Measurements from ENCODE around the gene KDM2A.
"Not testable (repeated sequence)": the region's sequence is repeated elsewhere in the genome, so short reads cannot be mapped to it uniquely, and the experiment has no call there.

Gene KDM2A

DNA sequence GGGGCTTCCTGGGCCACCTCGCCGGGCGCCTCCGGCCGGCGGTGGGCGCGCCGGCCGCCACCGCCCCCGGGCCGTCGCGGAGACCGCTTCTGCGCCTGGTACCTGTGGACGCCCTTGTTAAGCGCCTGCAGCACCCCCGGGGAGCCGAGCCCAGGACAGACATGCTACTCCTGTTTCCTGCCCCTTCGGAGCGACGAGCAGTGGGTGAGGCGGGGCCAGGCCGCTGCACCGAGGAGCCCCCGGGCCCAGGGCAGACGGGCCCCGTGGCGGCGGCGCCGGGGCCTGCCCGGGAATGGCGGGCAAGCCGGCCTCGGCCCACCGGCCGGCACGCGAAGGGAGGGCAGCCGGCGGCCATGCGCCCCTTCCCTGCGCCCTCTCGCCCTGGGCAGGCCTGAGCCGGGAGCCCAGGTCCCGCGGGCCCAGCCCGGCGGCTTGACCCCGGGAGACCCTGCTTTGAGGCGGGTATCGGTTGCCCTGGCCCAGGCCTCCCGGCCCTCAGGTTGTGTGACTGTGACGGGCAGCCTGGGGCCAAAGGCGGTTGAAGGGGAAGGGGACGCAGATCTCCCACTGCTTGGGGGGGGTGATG lies 789 bp upstream of the KDM2A start:
- Histone ChIP-seq H3K27ac (ENCODE audit: low read depth, low read length) (peak overlapping the region; percentile 69; the same call in 1 of the 2 replicates), H3K27me3 (ENCODE audit: control insufficient read depth, insufficient read depth, low read length) (no peaks in the 10 kb centered on the region), H3K9ac (ENCODE audit: low read length) (peak overlapping the region; percentile 93), H3K4me3 (ENCODE audit: low read depth, low read length) (peak overlapping the region; percentile 65), H3K9me3 (ENCODE audit: control insufficient read depth, insufficient read depth, low read depth, low read length) (no peaks in the 10 kb centered on the region), H3K4me1 (ENCODE audit: control insufficient read depth, insufficient read depth, low read length) (peaks cover 24% of the 10 kb centered on the region), H3K36me3 (ENCODE audit: control insufficient read depth, insufficient read depth, low read length) (peaks cover 1% of the 10 kb centered on the region; the same call in 1 of the 2 replicates)

GRCh38 chr11:67119585-67120391 lies 725 bp downstream of the KDM2A start:
- Histone ChIP-seq H3K27ac (ENCODE audit: low read depth, low read length) (peak overlapping the region; percentile 86; the same call in 1 of the 2 replicates), H3K4me1 (ENCODE audit: control insufficient read depth, insufficient read depth, low read length) (peaks cover 21% of the 10 kb centered on the region), H3K27me3 (ENCODE audit: control insufficient read depth, insufficient read depth, low read length) (no peaks in the 10 kb centered on the region)

GRCh38 chr11:67120456-67120855 lies 1.4 kb downstream of the KDM2A start:
- Histone ChIP-seq H3K27ac (ENCODE audit: low read depth, low read length) (peak overlapping the region; percentile 81; the same call in 1 of the 2 replicates), H3K9ac (ENCODE audit: low read length) (peak overlapping the region; percentile 94), H3K9me3 (ENCODE audit: control insufficient read depth, insufficient read depth, low read depth, low read length) (no peaks in the 10 kb centered on the region)

More at GRCh38 chr11:67119585-67120391, 725 bp downstream of the KDM2A start:
- H3K36me3 ChIP-seq (ENCODE audit: control insufficient read depth, insufficient read depth, low read length): peaks cover 4% of the 10 kb centered on the region
- H3K9ac ChIP-seq (ENCODE audit: low read length): peak overlapping the region; percentile 94
- peak overlapping the region; percentile 97 for H3K4me3 ChIP-seq (ENCODE audit: low read depth, low read length)
- H3K9me3 ChIP-seq (ENCODE audit: control insufficient read depth, insufficient read depth, low read depth, low read length): no peaks in the 10 kb centered on the region

GRCh38 chr11:67120881-67121710 lies 2.0 kb downstream of the KDM2A start:
- Histone ChIP-seq H3K9me3 (ENCODE audit: control insufficient read depth, insufficient read depth, low read depth, low read length) (no peaks in the 10 kb centered on the region), H3K9ac (ENCODE audit: low read length) (peak overlapping the region; percentile 94), H3K36me3 (ENCODE audit: control insufficient read depth, insufficient read depth, low read length) (peaks cover 8% of the 10 kb centered on the region), H3K27me3 (ENCODE audit: control insufficient read depth, insufficient read depth, low read length) (no peaks in the 10 kb centered on the region), H3K4me1 (ENCODE audit: control insufficient read depth, insufficient read depth, low read length) (peaks cover 17% of the 10 kb centered on the region), H3K4me3 (ENCODE audit: low read depth, low read length) (peak overlapping the region; percentile 97), H3K27ac (ENCODE audit: low read depth, low read length) (0 out of 2 replicates have a peak overlapping the region, but pooled peaks have one; percentile 81)

More at GRCh38 chr11:67120456-67120855, 1.4 kb downstream of the KDM2A start:
- Histone ChIP-seq H3K4me1 (ENCODE audit: control insufficient read depth, insufficient read depth, low read length) (peaks cover 21% of the 10 kb centered on the region), H3K36me3 (ENCODE audit: control insufficient read depth, insufficient read depth, low read length) (peaks cover 8% of the 10 kb centered on the region), H3K4me3 (ENCODE audit: low read depth, low read length) (peak overlapping the region; percentile 97), H3K27me3 (ENCODE audit: control insufficient read depth, insufficient read depth, low read length) (no peaks in the 10 kb centered on the region)

DNA sequence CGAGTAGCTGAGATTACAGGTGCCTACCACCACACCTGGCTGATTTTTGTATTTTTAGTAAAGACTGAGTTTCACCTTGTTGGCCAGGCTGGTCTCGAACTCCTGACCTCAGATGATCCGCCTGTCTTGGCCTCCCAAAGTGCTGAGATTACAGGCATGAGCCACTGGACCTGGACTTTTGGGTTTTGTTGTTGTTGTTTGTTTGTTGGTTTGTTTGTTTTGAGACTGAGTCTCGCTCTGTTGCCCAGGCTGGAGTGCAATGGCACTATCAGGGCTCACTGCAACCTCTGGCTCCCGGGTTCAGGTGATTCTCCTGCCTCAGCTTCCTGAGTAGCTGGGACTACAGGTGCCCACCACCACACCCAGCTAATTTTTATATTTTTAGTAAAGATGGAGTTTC lies 4.7 kb downstream of the KDM2A start:
- not testable (repeated sequence) for H3K9me3 ChIP-seq (ENCODE audit: control insufficient read depth, insufficient read depth, low read depth, low read length); H3K9ac ChIP-seq (ENCODE audit: low read length)
- H3K36me3 ChIP-seq (ENCODE audit: control insufficient read depth, insufficient read depth, low read length): peaks cover 22% of the 10 kb centered on the region

GRCh38 chr11:67126243-67126642 lies 7.2 kb downstream of the KDM2A start:
- not testable (repeated sequence) for H3K27me3 ChIP-seq (ENCODE audit: control insufficient read depth, insufficient read depth, low read length); H3K4me1 ChIP-seq (ENCODE audit: control insufficient read depth, insufficient read depth, low read length); H3K4me3 ChIP-seq (ENCODE audit: low read depth, low read length); H3K9ac ChIP-seq (ENCODE audit: low read length); H3K27ac ChIP-seq (ENCODE audit: low read depth, low read length); H3K9me3 ChIP-seq (ENCODE audit: control insufficient read depth, insufficient read depth, low read depth, low read length)
- H3K36me3 ChIP-seq (ENCODE audit: control insufficient read depth, insufficient read depth, low read length): peaks cover 33% of the 10 kb centered on the region

More for the DNA sequence above, 4.7 kb downstream of the KDM2A start:
- H3K27me3 ChIP-seq (ENCODE audit: control insufficient read depth, insufficient read depth, low read length); H3K4me3 ChIP-seq (ENCODE audit: low read depth, low read length); H3K27ac ChIP-seq (ENCODE audit: low read depth, low read length); H3K4me1 ChIP-seq (ENCODE audit: control insufficient read depth, insufficient read depth, low read length): not testable (repeated sequence)

DNA sequence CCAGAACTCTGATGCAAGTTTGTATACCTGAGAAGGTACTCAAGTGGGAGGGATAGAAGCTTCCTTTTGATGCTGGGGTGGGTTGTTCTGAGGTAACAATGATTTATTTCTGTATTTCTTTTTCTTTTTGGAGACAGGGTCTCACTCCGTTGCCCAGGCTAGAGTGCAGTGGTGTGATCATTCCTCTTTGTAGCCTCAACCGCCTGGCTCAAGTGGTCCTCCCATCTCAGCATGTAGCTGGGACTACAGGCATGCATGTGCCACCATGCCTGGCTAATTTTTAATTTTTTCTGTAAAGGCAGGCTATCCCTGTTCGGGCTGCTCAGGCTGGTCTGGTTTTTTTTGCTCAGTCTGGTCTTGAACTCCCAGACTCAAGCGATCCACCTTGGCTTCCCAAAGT lies 7.9 kb downstream of the KDM2A start:
- H3K27ac ChIP-seq (ENCODE audit: low read depth, low read length): no peak overlapping the region
- H3K4me3 ChIP-seq (ENCODE audit: low read depth, low read length): no peak overlapping the region
- peaks cover 39% of the 10 kb centered on the region for H3K36me3 ChIP-seq (ENCODE audit: control insufficient read depth, insufficient read depth, low read length)
- no peak overlapping the region for H3K9ac ChIP-seq (ENCODE audit: low read length)
- H3K9me3 ChIP-seq (ENCODE audit: control insufficient read depth, insufficient read depth, low read depth, low read length): no peaks in the 10 kb centered on the region
- H3K27me3 ChIP-seq (ENCODE audit: control insufficient read depth, insufficient read depth, low read length): no peaks in the 10 kb centered on the region
- H3K4me1 ChIP-seq (ENCODE audit: control insufficient read depth, insufficient read depth, low read length): no peaks in the 10 kb centered on the region

- H3K9ac ChIP-seq (ENCODE audit: low read length); H3K4me1 ChIP-seq (ENCODE audit: control insufficient read depth, insufficient read depth, low read length); H3K9me3 ChIP-seq (ENCODE audit: control insufficient read depth, insufficient read depth, low read depth, low read length); H3K4me3 ChIP-seq (ENCODE audit: low read depth, low read length); H3K27me3 ChIP-seq (ENCODE audit: control insufficient read depth, insufficient read depth, low read length); H3K27ac ChIP-seq (ENCODE audit: low read depth, low read length): not testable (repeated sequence)
- H3K36me3 ChIP-seq (ENCODE audit: control insufficient read depth, insufficient read depth, low read length): peaks cover 69% of the 10 kb centered on the region
Measured at GRCh38 chr11:67130861-67131260, 11.8 kb downstream of the KDM2A start.

DNA sequence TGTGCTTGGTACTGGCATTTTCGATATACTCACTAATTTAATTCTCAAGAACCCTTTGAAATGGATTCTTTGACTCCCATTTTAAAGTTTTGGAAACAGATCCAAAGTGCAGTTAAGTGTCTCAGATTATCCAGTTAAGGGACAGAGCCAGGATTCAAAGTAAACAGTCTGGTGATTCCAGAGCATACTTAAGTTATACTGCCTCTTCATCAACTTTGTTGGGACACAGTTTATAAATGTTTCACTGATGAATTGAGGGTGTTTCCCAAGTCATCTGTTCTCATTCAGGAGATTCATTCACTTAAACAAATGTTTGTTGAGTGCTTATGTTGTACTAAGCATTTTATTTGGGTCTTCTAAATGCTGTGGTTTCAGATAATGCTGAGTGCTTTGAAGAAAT lies 17.1 kb downstream of the KDM2A start:
- Histone ChIP-seq H3K27me3 (ENCODE audit: control insufficient read depth, insufficient read depth, low read length) (no peaks in the 10 kb centered on the region), H3K9me3 (ENCODE audit: control insufficient read depth, insufficient read depth, low read depth, low read length) (no peaks in the 10 kb centered on the region), H3K36me3 (ENCODE audit: control insufficient read depth, insufficient read depth, low read length) (peaks cover 77% of the 10 kb centered on the region), H3K9ac (ENCODE audit: low read length) (no peak overlapping the region), H3K4me1 (ENCODE audit: control insufficient read depth, insufficient read depth, low read length) (no peaks in the 10 kb centered on the region), H3K27ac (ENCODE audit: low read depth, low read length) (no peak overlapping the region), H3K4me3 (ENCODE audit: low read depth, low read length) (no peak overlapping the region)

- Histone ChIP-seq H3K9ac (ENCODE audit: low read length) (no peak overlapping the region), H3K4me1 (ENCODE audit: control insufficient read depth, insufficient read depth, low read length) (no peaks in the 10 kb centered on the region), H3K9me3 (ENCODE audit: control insufficient read depth, insufficient read depth, low read depth, low read length) (no peaks in the 10 kb centered on the region), H3K27me3 (ENCODE audit: control insufficient read depth, insufficient read depth, low read length) (no peaks in the 10 kb centered on the region), H3K27ac (ENCODE audit: low read depth, low read length) (no peak overlapping the region), H3K4me3 (ENCODE audit: low read depth, low read length) (no peak overlapping the region), H3K36me3 (ENCODE audit: control insufficient read depth, insufficient read depth, low read length) (peaks cover 61% of the 10 kb centered on the region)
Measured at GRCh38 chr11:67138922-67139321, 19.9 kb downstream of the KDM2A start.
